NCI-H345 treated with DMSO at 0.1 percent for 48 hours (cell line): ENCODE data around the gene AAK1.
A peak's percentile ranks its signal among the peaks of the same experiment; 100 is the strongest.

ENCODE experiments used
- DNase-seq: peaks from one replicate; lab custom pipeline; 2025; ENCODE audit not compliant: unreplicated experiment; lab: John Stamatoyannopoulos, UW

AAK1 gene

DNA sequence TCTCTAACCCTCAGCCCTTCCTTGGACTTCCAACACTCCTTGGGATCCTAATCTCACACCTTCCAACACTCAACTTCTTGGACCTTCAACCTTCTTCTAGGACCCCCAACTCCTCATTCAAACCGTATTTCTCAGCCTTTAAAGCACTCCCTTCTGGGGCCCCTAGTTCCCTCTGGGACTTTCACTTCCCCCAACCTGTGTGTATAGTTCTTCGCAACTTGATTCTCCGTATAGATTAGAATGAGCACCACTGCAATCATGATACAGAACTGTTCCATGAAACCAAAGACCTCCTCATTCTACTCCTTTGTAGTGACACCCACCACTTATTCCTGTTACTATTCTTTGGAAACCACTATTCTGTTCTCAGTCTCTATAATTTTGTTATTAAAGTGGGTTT, 144.3 kb downstream of the AAK1 start:
- no peak for DNase-seq

DNA sequence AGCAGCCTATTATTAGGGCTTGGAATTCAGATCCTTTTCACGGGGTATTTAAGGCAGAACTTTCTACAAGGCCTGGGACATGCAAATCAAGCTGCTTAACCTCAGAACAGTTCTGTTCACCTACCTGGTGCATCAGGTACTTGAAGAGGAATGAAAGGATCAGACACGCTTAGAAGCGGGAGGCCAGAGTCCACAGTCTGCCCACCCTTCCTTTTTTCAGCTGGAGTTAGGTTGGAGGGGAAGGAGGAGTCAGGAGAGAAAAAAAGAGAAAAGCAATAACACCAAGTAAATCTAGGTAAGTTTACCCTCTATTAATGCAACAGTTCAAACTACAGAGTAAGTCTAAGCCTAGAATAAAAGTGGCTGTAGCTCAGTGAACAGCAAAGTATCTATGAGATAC, 147.7 kb downstream of the AAK1 start:
- DNase-seq: no peak

DNA sequence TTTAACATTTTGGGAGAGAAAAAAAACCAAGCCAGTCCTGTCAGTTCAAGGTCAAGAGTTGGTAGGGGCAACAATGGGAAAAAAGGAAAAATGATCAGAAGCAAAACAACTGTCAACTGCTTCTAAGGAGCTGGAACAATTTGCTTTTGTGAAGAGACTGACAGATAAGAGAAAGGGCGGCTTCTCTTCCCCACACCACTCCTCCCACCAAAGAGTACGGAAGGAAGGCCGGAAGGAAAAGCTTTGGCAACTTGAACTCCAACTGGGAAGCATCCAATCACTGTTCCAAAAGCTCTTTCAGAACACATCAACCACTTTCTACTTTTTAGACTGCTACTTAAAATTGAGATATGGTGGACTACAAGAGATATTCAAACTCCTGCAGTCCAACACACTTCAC, 148.5 kb downstream of the AAK1 start:
- DNase-seq: no peak

DNA sequence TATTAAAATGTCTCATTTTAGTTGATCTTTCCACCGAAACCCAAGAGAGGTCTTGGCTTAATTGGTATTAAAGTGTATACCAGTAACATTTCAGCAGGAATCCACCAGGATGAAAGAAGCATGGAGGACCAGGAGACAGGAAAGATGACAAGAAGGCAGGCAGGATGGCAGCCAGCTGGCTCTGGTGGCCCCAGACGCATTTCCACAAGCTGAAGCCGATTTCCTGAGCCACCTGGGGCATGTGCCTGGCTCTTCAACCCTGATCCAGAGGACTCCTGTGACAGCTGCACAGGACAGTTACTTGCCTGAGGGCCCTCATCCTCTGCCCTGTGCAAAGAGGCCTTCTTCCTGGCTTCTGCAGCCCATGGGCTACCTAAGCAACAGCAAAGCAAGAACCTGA, 149.4 kb downstream of the AAK1 start:
- DNase-seq: no peak

DNA sequence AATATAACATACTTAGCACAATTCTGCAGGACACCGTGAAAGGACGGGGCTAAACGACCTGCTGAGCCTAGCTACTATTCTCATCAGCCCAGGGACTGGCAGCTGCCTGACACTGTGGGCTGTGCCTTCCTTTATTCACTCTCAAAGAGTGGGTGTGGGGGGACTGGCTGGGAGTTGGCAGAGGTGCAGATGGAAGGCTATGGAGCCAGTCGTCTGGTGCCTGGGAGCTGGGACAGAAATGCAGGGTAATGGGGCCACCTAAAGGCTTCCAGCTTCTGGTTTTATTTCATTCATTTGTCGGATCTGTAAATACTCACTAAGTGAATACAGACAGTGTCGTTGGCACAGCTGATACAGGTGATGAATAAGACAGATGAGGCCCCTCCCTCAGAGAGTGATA, 150.3 kb downstream of the AAK1 start:
- DNase-seq: peak; percentile 60

DNA sequence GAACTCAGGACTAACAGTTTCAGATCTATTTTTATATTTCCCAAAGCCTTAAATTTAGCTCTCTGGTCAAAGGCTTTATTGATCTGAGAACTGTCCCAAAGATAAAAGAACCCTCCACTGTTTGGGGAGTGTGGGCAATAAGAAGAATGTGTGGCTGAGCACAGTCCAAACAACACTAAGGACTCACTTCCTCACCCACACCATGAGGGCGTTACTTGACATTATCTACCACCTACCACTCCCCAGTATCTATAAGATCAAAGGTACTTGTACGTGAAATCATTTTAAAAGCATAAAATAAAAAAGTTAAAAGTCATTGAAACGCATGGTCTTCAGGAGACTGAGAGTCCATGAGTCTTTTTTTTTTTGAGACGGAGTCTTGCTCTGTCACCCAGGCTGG, 151.7 kb downstream of the AAK1 start:
- DNase-seq: no peak

DNA sequence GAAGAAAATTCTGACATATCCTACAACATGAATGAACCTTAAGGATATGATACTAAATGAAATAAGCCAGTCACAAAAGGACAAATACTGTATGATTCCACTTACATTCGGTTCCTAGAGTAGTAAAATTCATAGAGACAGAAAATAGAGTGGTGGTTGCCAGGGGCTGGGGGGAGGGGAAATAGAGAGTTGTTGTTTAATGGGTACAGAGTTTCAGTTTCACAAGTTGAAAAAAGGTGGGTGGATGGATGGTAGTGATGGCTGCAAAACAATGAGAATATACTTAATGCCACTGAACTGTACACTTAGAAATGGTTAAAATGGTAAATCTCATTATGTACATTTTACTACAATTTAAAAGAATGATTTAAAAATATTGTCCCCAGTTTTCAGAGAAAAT, 153.1 kb downstream of the AAK1 start:
- no peak for DNase-seq

DNA sequence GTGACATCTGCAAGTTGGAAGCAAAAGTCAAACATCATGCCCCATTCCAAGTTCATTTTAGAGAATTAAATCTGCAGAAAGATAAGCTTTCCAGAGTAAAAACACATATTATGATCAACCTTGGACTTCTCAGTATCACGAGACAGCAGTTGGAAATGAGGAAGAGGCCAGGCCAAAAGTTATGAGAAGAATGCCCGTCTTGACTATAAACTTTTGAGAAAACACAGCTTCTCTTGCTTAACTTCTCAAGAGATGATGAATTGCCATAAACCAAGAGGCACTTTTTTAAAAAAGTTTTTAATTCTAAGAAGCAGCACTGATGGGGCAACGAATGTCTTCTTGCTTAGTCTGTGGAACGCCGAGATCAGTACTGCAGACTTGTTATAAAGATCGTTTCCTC, 153.7 kb downstream of the AAK1 start:
- no peak for DNase-seq

DNA sequence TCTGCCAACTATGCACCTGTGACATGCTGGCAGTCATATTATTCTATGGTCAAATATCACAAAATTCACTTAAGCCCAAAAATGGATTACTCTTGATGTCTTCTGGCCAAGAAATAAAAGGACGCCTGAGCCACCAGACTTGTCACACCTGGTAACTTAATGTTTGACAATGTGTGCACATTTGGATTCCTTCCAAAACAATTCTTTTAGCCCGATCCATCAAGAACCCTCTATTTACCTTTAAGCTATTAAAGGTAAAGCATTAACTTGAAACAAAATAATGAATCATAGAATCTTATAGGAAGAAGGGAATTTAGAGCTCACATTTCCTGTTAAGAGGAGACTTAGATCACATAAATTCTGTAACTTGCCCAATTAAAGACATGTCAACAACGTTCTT, 159.8 kb downstream of the AAK1 start:
- peak; percentile 28 for DNase-seq

DNA sequence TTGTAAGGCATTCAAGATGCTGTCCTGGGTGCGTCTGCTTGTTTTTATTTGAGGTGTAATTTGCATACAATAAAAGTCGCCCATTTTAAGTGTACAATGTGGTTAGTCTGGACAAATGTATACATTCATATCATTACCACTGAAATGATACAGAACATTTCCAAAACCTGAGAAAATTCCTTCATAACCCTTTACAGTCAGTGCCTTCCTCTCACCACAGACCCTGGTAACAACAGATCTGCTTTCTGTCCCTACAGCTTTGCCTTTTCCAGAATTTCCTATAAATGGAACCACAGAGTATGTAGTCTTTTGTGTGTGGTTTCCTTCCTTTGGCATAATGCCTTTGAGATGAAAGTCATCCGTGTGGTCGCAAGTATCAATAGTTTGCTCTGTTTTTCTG, 160.5 kb downstream of the AAK1 start:
- DNase-seq: peak; percentile 13

DNA sequence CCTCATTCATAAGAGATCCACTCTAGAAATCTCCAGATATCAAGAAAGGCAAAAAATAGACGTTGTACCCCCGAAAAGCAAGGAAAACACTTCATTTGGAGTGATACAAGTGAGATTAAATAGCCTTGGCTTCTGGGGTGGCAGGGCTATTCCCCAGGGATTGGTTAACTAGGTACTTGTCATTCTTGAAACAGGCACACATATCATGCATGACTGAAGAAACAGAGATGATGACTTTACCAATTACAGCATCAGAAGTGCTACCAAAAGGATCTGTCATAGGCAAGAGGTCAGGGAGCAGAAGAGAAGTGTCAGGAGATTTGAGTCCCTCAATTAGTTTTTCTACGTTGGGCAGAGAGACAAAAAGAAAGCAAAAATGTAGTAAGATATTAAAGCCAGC, 161.1 kb downstream of the AAK1 start:
- DNase-seq: peak; percentile 31

DNA sequence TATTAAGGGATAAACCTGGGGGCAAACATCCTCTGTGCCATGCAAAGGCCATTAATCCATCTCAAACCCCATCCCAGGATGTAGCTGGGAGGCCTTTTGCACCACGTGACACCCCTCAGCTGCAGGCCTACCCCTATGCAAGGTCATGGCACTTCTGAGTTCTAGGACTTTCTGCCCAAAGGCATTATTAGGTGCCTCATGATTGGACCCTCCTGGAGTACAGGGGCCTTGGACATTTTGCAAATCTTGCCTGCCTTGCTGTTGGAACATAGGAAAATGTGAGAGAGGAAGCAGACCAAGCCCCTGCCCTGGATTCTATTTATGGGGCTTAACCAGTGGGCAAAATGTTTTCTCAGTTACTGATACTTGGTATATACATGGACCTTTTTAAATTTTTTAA, 162.1 kb downstream of the AAK1 start:
- DNase-seq: no peak

DNA sequence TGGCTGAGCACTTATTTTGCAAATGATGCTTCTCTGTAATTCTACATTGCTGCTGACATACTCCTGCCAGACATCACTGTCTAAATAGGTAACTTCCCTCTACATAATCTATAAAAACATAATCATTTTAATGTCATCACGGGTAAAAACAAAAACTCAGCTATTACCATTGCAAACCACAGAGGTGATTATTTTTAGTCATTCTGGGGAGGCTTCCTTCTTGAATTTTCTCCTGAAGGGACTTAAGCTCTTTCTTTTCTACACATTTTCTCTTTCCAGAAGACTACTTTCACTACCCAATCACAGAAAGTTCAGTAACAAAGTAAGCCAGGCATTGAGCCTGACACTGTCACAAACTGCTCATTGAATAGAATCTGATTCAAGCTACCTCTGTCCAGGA, 165.9 kb downstream of the AAK1 start:
- DNase-seq: no peak

DNA sequence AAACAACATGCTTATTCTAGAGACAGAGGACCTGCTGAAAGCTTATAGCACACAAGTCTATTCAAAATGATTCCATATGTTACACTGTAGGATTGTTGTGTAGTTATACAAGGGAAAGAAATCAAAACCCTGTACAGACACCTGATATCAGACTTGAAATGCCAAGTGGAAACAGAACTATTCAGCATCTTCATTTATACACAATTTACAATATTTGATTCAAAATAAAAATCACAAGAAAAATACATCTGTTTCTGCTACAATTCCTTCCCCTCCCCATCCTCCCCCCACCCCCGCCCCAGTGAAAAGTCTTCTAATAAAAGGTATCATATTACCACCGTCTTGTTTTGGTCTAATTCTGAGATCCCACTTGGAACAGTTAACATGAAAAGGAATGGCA, 168.9 kb downstream of the AAK1 start:
- no peak for DNase-seq

DNA sequence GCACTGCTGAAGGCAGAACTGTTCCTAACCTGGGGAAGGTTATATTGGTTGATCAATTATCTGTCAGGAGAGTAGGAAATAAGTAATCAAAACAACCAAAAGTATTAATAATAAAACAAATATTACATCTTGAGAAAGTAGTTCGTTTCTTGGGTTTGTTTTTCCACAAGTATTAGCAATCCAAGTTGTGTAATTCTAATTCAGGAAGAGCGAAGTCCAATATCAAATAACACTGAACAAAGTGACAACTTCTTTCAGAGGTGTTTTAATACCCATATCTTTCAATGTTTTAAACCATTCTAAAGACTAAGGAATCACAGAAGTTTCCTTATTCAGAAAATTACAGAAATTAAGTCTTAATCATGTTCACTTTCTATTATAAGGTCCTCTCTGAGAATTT, 171.7 kb downstream of the AAK1 start:
- DNase-seq: no peak

DNA sequence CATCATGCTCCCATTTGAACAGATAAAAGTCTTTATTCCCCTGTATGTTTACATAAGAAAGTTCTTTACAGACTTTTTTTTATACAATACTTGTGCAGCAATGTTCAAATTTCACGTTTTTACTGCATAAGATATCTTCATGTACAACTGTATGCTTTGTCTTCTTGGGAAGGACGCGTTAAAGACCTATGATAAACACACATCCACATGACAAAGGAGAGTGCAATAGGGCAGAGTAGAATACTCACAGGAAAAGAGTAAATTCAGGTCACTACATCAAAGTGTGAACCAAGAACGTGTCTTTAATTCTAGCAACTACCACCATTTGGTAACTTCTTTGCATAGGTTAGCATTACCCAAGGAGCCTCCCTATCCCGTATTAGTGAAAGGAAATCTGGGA, 172.6 kb downstream of the AAK1 start:
- no peak for DNase-seq

DNA sequence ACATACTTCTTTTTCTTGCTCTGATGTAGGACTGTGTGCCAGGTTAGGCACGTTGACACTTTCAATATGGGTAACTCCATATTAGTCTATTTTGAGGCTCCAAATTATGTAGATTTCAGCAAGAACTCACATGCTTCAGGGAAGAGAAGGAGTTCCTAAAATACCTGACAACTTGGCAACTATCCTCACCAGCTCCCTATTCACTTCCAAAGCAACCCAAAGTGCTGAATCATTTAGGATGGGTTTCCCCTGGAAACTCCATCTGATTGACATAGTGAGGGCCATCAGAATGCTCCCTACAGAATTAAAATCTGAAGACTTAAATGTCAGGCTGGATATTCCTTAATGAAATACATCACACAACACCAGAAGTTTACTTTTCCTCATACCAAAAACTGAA, 173.8 kb downstream of the AAK1 start:
- no peak for DNase-seq

DNA sequence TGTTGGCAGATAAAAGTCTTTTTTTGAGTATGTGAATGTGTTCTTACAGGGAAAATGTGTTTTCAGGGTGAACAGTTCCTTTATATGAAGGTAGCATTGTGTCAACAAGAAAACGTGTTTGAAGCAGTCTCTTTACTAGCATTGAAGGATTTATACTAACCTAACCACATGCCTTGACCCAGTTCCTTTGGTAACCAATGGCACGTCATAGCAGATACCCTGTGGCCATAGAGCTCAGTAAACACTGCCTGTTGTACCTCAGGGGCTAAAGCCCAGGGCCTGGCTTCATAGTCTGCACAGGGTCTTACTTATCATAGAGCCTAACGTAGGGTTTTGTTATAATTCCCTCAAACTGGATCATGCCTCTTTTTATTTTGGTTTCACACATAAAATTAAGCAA, 174.2 kb downstream of the AAK1 start:
- DNase-seq: no peak

DNA sequence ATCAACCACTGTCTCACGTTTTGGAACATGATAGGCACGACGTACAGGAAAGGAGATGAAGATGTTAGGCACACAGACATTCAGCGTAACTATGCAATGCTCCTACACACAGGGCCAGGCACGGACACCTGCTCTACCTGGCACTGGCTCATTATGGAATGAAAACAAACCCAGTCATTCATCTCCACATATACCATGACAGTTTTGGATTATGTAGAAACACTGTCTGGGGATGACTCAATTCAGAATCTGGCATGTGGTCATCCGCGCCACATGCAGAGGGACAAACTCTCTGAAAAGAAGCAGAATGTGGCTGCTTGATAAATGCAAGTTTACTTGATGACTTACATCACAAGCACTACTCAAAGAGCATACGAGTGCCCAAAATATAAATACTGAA, 176.8 kb downstream of the AAK1 start:
- no peak for DNase-seq

DNA sequence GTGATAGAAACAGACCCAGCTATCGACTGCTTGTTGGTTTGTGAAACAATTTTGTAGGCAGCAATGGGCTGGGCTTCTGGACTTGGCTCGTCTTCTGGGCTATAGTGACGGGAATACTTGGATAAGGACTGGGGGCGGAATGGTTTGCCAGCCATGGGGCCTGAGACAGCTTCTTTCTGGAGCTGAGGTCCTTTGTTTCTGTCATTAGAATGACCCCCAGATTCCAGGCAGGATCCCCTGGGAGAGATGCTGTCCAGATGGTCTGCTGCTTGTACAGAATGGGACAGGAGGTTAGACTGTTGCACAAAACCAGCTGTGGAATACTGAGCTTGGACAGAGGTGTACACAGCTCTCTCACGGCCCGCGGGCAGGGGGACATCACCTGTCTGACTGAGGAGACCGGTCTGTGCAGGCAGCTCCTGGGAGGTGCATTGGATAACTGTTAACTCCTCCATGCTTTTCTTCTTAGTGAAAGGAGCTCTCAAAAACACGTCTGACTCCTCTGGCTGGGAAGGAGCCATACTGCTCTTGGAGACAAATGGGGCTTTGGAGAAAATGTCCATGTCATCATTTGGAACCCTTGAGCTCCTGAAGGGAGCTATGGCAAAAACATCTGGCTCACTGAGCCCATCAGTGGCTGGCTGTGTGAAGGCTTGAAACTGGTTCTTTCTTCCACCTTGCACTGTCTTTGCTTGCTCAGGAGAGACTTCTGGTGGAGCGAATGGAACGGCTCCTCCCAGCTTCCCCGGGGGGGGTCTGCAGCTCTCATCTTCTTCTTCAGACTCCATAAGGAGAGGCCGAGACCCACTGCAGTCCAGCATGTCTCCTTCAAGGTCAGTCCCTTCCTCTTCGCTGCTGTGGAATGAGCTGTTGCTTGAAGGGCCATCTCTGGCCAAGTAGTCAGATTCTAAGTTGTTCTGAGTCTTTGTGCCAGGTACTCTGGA, 177.8 kb downstream of the AAK1 start:
- DNase-seq: no peak

DNA sequence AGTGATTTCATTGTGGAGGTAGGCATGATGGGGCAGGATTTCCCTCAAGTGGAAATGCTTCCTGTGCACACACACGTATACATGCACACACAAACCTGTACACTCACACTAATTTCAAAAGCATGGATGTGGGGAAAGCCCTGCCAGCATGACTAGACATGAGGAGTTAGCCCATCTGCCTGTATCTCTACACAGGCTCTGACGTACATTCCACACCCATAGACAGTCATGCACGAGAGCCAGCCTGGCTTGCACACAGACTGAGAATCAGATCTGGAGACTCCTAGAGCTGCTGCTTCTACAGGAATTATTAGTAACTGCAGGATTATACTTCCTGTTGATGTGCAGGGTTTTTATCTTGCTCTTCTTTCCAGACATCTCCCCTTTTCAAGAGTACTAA, 179.0 kb downstream of the AAK1 start:
- no peak for DNase-seq

DNA sequence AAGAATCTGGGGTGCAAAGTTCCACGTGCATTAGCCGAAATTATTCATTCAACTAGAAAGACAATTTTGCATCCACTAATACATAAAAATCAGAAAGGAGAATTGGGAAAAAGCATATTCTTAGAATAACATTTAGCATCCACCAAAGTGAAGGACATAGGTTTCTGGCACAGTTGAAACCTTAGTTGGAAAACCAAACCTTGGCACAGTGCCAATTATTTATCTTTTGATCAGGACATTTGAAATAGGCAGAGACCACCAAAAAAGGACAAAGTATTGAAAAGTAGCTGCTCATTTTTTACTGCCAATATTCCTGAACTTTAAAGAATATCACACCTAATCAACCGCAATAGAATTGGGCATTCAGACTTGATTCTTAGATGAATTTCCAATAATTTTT, 180.8 kb downstream of the AAK1 start:
- no peak for DNase-seq

DNA sequence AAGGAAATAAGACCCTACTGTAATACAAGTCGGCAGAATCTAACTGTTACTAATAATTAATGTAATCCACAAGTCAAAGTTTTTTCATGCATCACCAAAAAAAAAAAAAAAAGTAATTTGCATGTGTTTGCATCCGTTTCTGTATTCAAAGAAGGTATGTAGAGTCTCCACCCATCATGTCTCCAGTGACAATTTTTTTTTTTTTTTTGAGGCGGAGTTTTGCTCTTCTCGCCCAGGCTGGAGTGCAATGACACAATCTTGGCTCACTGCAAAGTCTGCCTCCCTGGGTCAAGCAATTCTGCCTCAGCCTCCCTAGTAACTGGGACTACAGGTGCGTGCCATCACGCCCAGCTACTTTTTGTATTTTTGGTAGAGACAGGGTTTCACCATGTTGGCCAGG, 182.1 kb downstream of the AAK1 start:
- DNase-seq: no peak
